ENCODE measurements around the gene MGAT5.

DNA sequence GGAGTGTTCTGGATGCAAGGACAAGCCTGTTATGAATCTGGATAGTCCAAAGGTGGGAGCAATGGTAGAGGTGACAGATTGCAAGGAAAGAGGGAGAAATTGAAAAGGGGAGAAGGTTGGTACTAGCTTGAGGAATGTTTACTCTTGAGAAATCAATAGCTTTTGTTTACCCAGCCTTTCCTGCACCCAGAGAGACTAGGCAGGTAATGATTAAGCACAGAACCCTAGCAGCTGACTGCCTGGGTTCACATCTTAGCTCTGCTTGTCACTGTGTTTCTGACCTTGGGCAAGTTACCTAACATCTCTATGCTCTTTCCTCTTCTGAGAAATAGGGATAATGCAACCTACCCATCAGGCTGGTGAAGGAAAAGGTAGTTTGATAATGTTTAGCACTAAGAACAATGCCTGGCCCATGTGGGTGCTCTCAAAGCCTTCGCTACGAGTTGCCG lies 178.6 kb downstream of the MGAT5 start:
- TF ChIP-seq, protein P1, sequence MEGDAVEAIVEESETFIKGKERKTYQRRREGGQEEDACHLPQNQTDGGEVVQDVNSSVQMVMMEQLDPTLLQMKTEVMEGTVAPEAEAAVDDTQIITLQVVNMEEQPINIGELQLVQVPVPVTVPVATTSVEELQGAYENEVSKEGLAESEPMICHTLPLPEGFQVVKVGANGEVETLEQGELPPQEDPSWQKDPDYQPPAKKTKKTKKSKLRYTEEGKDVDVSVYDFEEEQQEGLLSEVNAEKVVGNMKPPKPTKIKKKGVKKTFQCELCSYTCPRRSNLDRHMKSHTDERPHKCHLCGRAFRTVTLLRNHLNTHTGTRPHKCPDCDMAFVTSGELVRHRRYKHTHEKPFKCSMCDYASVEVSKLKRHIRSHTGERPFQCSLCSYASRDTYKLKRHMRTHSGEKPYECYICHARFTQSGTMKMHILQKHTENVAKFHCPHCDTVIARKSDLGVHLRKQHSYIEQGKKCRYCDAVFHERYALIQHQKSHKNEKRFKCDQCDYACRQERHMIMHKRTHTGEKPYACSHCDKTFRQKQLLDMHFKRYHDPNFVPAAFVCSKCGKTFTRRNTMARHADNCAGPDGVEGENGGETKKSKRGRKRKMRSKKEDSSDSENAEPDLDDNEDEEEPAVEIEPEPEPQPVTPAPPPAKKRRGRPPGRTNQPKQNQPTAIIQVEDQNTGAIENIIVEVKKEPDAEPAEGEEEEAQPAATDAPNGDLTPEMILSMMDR (IDR thresholded peaks at IDR 0.05), result no peak
- no peak for TF ChIP-seq POLR2A (IDR thresholded peaks at IDR 0.05)
- TF ChIP-seq EP300 (IDR thresholded peaks at IDR 0.05), result no peak
